Gastrocnemius medialis (tissue), 4 donors: ENCODE results near the gene AGXT. TPM values are rescaled to one million over a fixed set of nuclear protein-coding genes. Genes with fewer than 3 reads are reported as not detected.

Experiments
- ATAC-seq, 2 donors: fragments of 150-250 bp; one replicate each; pipeline ENCODE4 v1.9.1; 2016
- DNase-seq, 2 donors: peaks; one replicate each; pipeline ENCODE4 v3.0.0-alpha.2; 2019
- H3K27ac ChIP-seq, 4 donors: fragments of 200-600 bp; sonication (generic); 1 replicate in 1 of 4; 2 replicates in 3 of 4; pipeline ENCODE4 v1.5.1; 2016 to 2018; ENCODE audit warnings: mild to moderate bottlenecking in 2 of 4, moderate library complexity in 1 of 4
- H3K27me3 ChIP-seq, 3 donors: fragments of 200-600 bp; sonication (generic) in 2 of 3; 1 replicate in 1 of 3; 2 replicates in 2 of 3; pipeline versions ENCODE4 v1.5.1 to v1.6.0; 2016 to 2019; ENCODE audit warnings: mild to moderate bottlenecking in 1 of 3, moderate library complexity in 1 of 3
- H3K36me3 ChIP-seq, 2 donors: fragments of 200-600 bp; sonication (generic) in 1 of 2; one replicate each; pipeline ENCODE4 v1.5.1; 2017 to 2018
- H3K4me1 ChIP-seq, 2 donors: fragments of 200-600 bp; sonication (generic) in 1 of 2; one replicate each; pipeline ENCODE4 v1.5.1; 2016 to 2017; ENCODE audit warnings: mild to moderate bottlenecking in 2 of 2
- H3K4me3 ChIP-seq, 4 donors: fragments of 200-600 bp; sonication (generic) in 3 of 4; 1 replicate in 1 of 4; 2 replicates in 3 of 4; pipeline ENCODE4 v1.5.1; 2016 to 2019; ENCODE audit warnings: mild to moderate bottlenecking in 2 of 4
- H3K9me3 ChIP-seq, 3 donors: fragments of 200-600 bp; sonication (generic) in 2 of 3; 1 replicate in 1 of 3; 2 replicates in 2 of 3; pipeline ENCODE4 v1.5.1; 2016 to 2019
- CTCF ChIP-seq, 5 experiments: fragments of 450-650 bp in 3 of 5; fragments of 200-600 bp in 2 of 5; sonication (generic) in 2 of 5; IDR thresholded peaks in 4 of 5; conservative IDR thresholded peaks in 1 of 5; 1 replicate in 4 of 5; 2 replicates in 1 of 5; pipeline ENCODE4 v1.5.1; 2016 to 2019; ENCODE audit warnings: antibody characterized with exemption in 5 of 5, mild to moderate bottlenecking in 3 of 5, moderate library complexity in 3 of 5
- POLR2A ChIP-seq, 2 donors: fragments of 450-650 bp; IDR thresholded peaks; one replicate each; pipeline ENCODE4 v1.6.1; 2017; ENCODE audit warnings: antibody characterized with exemption in 2 of 2, mild to moderate bottlenecking in 2 of 2, moderate library complexity in 2 of 2
- in situ Hi-C, 4 donors: fragments of 200-750 bp; cut with MboI; loops; one replicate each; pipeline versions ENCODE4 v1.15.0 to v1.8.0; 2017; ENCODE audit warnings: low sequenced_read_pairs in 4 of 4
- intact Hi-C: fragments of 100-400 bp; cut with DNase I; formaldehyde crosslinking; loops from one replicate; pipeline ENCODE4 v1.15.1; 2023; ENCODE audit warnings: low total_unique reads
- total RNA-seq, 4 donors: library from RNA; depleted of rRNA; stranded (reverse); fragments of >200 nt; gene quantifications; one replicate each; pipeline versions ENCODE4 v1.1.0 to v1.2.3, GENCODE V29; 2016

AGXT gene
- total RNA-seq, 4 donors from 2014 or later, result 1.7 to 3.3 TPM; not detected in 2

GRCh38 chr2:240921311-240921994, 52.8 kb downstream of the AGXT start:
- Histone ChIP-seq H3K4me1 (no peaks in the 10 kb centered on the region), H3K9me3 (no peaks in the 10 kb centered on the region), H3K4me3 (no peak overlapping the region), H3K27ac (no peak overlapping the region), H3K27me3 (no peaks in the 10 kb centered on the region), H3K36me3 (no peaks in the 10 kb centered on the region)
- ATAC-seq, result peak; percentile 66 to 72
- peak; percentile 5 to 57 for DNase-seq
- TF ChIP-seq CTCF (IDR thresholded peaks at IDR 0.05 in 4 of 5, conservative IDR thresholded peaks at IDR 0.05 in 1 of 5) (no peak), POLR2A (IDR thresholded peaks at IDR 0.05) (no peak)
- in situ Hi-C loops (no loop called here), intact Hi-C loops (no loop called here)

GRCh38 chr2:240921995-240922244, 53.3 kb downstream of the AGXT start:
- H3K4me3 ChIP-seq, result no peak overlapping the region
- in situ Hi-C loops (no loop called here), intact Hi-C loops (no loop called here)
- no peaks in the 10 kb centered on the region for H3K4me1 ChIP-seq
- H3K27ac ChIP-seq, result no peak overlapping the region
- TF ChIP-seq CTCF (IDR thresholded peaks at IDR 0.05 in 4 of 5, conservative IDR thresholded peaks at IDR 0.05 in 1 of 5) (no peak), POLR2A (IDR thresholded peaks at IDR 0.05) (no peak)
- no peaks in the 10 kb centered on the region for H3K9me3 ChIP-seq
- H3K36me3 ChIP-seq, result no peaks in the 10 kb centered on the region
- DNase-seq, result no peak
- ATAC-seq, result no peak
- no peaks in the 10 kb centered on the region for H3K27me3 ChIP-seq

GRCh38 chr2:240922245-240922981, 53.8 kb downstream of the AGXT start:
- no peaks in the 10 kb centered on the region for H3K4me1 ChIP-seq
- H3K27ac ChIP-seq, result no peak overlapping the region
- H3K4me3 ChIP-seq, result no peak overlapping the region
- no peaks in the 10 kb centered on the region for H3K36me3 ChIP-seq
- no peak for ATAC-seq
- in situ Hi-C loops (no loop called here), intact Hi-C loops (no loop called here)
- no peaks in the 10 kb centered on the region for H3K9me3 ChIP-seq
- TF ChIP-seq POLR2A (IDR thresholded peaks at IDR 0.05), result no peak
- TF ChIP-seq CTCF (IDR thresholded peaks at IDR 0.05 in 4 of 5, conservative IDR thresholded peaks at IDR 0.05 in 1 of 5), result no peak
- peak; percentile 1 to 10 for DNase-seq
- H3K27me3 ChIP-seq, result no peaks in the 10 kb centered on the region

GRCh38 chr2:240922982-240923537, 54.4 kb downstream of the AGXT start:
- in situ Hi-C loops (no loop called here), intact Hi-C loops (no loop called here)
- Histone ChIP-seq H3K4me1 (no peaks in the 10 kb centered on the region), H3K36me3 (no peaks in the 10 kb centered on the region), H3K27ac (no peak overlapping the region), H3K27me3 (no peaks in the 10 kb centered on the region), H3K4me3 (no peak overlapping the region), H3K9me3 (no peaks in the 10 kb centered on the region)
- DNase-seq (peak in 1 of 2 donors; percentile 5), ATAC-seq (no peak)
- TF ChIP-seq POLR2A (IDR thresholded peaks at IDR 0.05) (no peak), CTCF (IDR thresholded peaks at IDR 0.05 in 4 of 5, conservative IDR thresholded peaks at IDR 0.05 in 1 of 5) (no peak)
